ENCODE measurements around the gene IRAK1.

GRCh38 chrX:154000051-154000450 is 19.7 kb downstream of the IRAK1 start:
- TF ChIP-seq POLR2A (IDR thresholded peaks at IDR 0.05; ENCODE audit: low read depth, low read length) (no peak), EZH2 (IDR thresholded peaks at IDR 0.05; ENCODE audit: borderline replicate concordance, low read depth, low read length, severe bottlenecking) (no peak), POLR2AphosphoS5 (IDR thresholded peaks at IDR 0.05; ENCODE audit: insufficient read depth, low read depth, low read length) (no peak), CTCF (IDR thresholded peaks at IDR 0.05; ENCODE audit: extremely low read depth in 1 of 2, insufficient read depth in 1 of 2, low read depth in 1 of 2, low read length in 2 of 2) (no peak), GATA2 (IDR thresholded peaks at IDR 0.05; ENCODE audit: insufficient read depth, insufficient read length, low read depth, low read length) (no peak), JUN (IDR thresholded peaks at IDR 0.05; ENCODE audit: borderline replicate concordance, insufficient read depth, insufficient read length, low read depth) (no peak)

All from endothelial cell of umbilical vein (primary cell).